K562 (cell line): ENCODE data around the gene SZT2. TPM values are rescaled to one million over a fixed set of nuclear protein-coding genes. Genes with fewer than 3 reads are reported as not detected.

ENCODE experiments used
- BACH1 ChIP-seq: fragments of 200-800 bp; sonication (Bioruptor generic); IDR thresholded peaks from 2 replicates; pipeline ENCODE4 v1.6.1; 2016; ENCODE audit warnings: missing genetic modification characterization, missing compliant biosample characterization
- CBFA2T3 ChIP-seq: fragments of 450-650 bp; IDR thresholded peaks from 2 replicates; pipeline ENCODE4 v1.6.1; 2017
- CBX1 ChIP-seq: sonication (generic); IDR thresholded peaks from 2 replicates; pipeline ENCODE4 v1.6.1; 2016; ENCODE audit warnings: antibody characterized with exemption, low read depth, mild to moderate bottlenecking
- CEBPG ChIP-seq, 3 experiments: fragments of 200-800 bp in 1 of 3; sonication (Bioruptor generic) in 1 of 3; sonication (generic) in 1 of 3; formaldehyde crosslinking in 1 of 3; IDR thresholded peaks in 2 of 3; conservative IDR thresholded peaks in 1 of 3; 2 replicates each; pipeline versions ENCODE4 v1.6.1 to v1.8.0; 2016 to 2022; ENCODE audit warnings: missing compliant biosample characterization in 2 of 3, missing genetic modification characterization in 2 of 3, mild to moderate bottlenecking in 1 of 3, missing genetic modification reagents in 1 of 3
- CHD2 ChIP-seq: IDR thresholded peaks from 2 replicates; pipeline ENCODE4 v1.6.1; 2011; ENCODE audit warnings: low read depth, low read length
- ESRRB ChIP-seq: fragments of 250-450 bp; sonication (Bioruptor Pico); IDR thresholded peaks from 2 replicates; pipeline ENCODE4 v1.5.0; 2020; ENCODE audit warnings: mild to moderate bottlenecking, moderate library complexity, borderline replicate concordance
- HMGN3 ChIP-seq: IDR thresholded peaks from 2 replicates; pipeline ENCODE4 v1.6.1; 2011; ENCODE audit warnings: borderline replicate concordance, low read depth, mild to moderate bottlenecking, mixed read lengths, low read length; ENCODE audit not compliant: insufficient read length; ENCODE audit errors: extremely low read depth
- MXI1 ChIP-seq: IDR thresholded peaks from 2 replicates; pipeline ENCODE4 v1.6.1; 2011; ENCODE audit warnings: low read depth, mild to moderate bottlenecking, improper control_type of control experiment, low read length
- NFIC ChIP-seq: fragments of 450-650 bp; IDR thresholded peaks from 2 replicates; pipeline ENCODE4 v1.6.1; 2017; ENCODE audit warnings: mild to moderate bottlenecking, inconsistent platforms
- PHF21A ChIP-seq: fragments of 450-650 bp; IDR thresholded peaks from 2 replicates; pipeline ENCODE4 v1.6.1; 2017; ENCODE audit warnings: low read depth, borderline replicate concordance
- TAF1 ChIP-seq: IDR thresholded peaks from 2 replicates; pipeline ENCODE4 v1.6.1; 2011; ENCODE audit warnings: mild to moderate bottlenecking, low read length, moderate library complexity; ENCODE audit not compliant: insufficient read depth, control insufficient read depth, severe bottlenecking; ENCODE audit errors: extremely low read depth
- XRCC5 ChIP-seq: fragments of 200-400 bp; formaldehyde crosslinking; IDR thresholded peaks from 2 replicates; pipeline ENCODE4 v1.6.1; 2017; ENCODE audit warnings: low read depth, mild to moderate bottlenecking, low read length
- ZC3H8 ChIP-seq: fragments of 450-650 bp; IDR thresholded peaks from 2 replicates; pipeline ENCODE4 v1.6.1; 2017
- ZNF12 ChIP-seq: sonication (generic); formaldehyde crosslinking; IDR thresholded peaks from 2 replicates; pipeline ENCODE4 v1.4.0; 2020; ENCODE audit warnings: mild to moderate bottlenecking, missing genetic modification reagents
- ZNF175 ChIP-seq: fragments of 200-800 bp; sonication (Bioruptor generic); IDR thresholded peaks from 2 replicates; pipeline ENCODE4 v1.6.1; 2016; ENCODE audit warnings: low read depth, mild to moderate bottlenecking, missing genetic modification characterization, missing compliant biosample characterization
- polyA plus RNA-seq, 8 experiments: library from polyadenylated mRNA; depleted of rRNA in 4 of 8; stranded (reverse) in 5 of 8; unstranded in 3 of 8; fragments of >200 nt; fragmentation: Nextera tagmentation in 2 of 8; fragmentation: Illumina TruSeq in 1 of 8; extraction: Ambion mirVana in 2 of 8; extraction: Trizol in 1 of 8; gene quantifications; 2 replicates each; pipeline versions ENCODE4 v1.2.1 to v1.2.3, GENCODE V29; 2011 to 2014; ENCODE audit warnings: inconsistent platforms in 1 of 8, missing spikeins in 1 of 8
- total RNA-seq, 7 experiments: library from RNA; depleted of rRNA in 6 of 7; stranded (reverse); fragments of >200 nt in 6 of 7; fragmentation: Illumina TruSeq in 2 of 7; extraction: Trizol in 2 of 7; gene quantifications; 2 replicates each; pipeline versions ENCODE4 v1.2.1 to v1.2.3, GENCODE V29; 2011 to 2021; ENCODE audit warnings: low replicate concordance in 1 of 7
- TF ChIP-seq, protein P1 (sequence below), 2 experiments: fragments of 150-350 bp in 1 of 2; IDR thresholded peaks; 2 replicates each; pipeline ENCODE4 v1.6.1; 2012 to 2016; ENCODE audit warnings: low read depth in 2 of 2, low read length in 2 of 2, mild to moderate bottlenecking in 1 of 2, moderate library complexity in 1 of 2
- TF ChIP-seq, protein P2 (sequence below): sonication (generic); formaldehyde crosslinking; IDR thresholded peaks from 2 replicates; pipeline ENCODE4 v1.4.0; 2020; ENCODE audit warnings: mild to moderate bottlenecking, missing genetic modification reagents
- TF ChIP-seq, protein P3 (sequence below): fragments of 450-650 bp; IDR thresholded peaks from 2 replicates; pipeline ENCODE4 v1.6.1; 2016; ENCODE audit warnings: mild to moderate bottlenecking
- TF ChIP-seq, protein P4 (sequence below): sonication (generic); formaldehyde crosslinking; IDR thresholded peaks from 2 replicates; pipeline ENCODE4 v1.8.1; 2022; ENCODE audit warnings: missing genetic modification reagents

Gene SZT2
- total and polyA plus RNA-seq, 9 of the 15 experiments (the other 6 are each of a cell fraction or from before 2014, with no cell fraction given) = 0.88 to 31.0 (median 12.8) TPM

DNA sequence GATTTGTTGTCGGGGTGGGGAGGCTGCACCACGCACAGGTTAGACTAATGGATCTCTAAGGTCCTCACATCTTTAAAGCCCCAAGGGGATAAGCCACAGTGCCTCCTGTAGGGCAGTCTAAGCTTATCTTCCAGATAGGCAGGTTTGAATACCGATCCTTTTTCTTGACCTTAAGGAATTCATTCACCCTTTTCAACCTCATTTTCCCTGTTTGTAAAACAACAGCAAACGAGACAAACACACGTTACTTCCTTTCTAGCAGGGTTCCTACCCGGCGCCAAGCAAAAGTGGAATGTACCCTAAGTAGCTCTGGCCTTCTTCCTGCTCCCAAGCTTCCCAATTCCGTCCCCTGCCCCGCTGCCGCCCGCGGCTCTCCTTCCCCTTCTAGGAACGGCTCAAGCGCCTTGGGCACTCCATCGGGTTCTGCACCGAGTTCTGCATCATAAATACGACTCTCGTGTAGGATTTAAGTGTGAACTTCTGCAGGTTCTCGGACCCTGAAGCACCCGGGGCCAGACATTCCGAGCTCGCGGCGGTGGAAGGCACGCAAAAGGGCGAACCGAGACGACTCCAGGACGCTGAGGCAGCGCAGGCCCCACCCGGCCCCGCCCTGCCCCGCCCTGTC, 31.5 kb upstream of the SZT2 start (continued):
- TF ChIP-seq, protein P1, sequence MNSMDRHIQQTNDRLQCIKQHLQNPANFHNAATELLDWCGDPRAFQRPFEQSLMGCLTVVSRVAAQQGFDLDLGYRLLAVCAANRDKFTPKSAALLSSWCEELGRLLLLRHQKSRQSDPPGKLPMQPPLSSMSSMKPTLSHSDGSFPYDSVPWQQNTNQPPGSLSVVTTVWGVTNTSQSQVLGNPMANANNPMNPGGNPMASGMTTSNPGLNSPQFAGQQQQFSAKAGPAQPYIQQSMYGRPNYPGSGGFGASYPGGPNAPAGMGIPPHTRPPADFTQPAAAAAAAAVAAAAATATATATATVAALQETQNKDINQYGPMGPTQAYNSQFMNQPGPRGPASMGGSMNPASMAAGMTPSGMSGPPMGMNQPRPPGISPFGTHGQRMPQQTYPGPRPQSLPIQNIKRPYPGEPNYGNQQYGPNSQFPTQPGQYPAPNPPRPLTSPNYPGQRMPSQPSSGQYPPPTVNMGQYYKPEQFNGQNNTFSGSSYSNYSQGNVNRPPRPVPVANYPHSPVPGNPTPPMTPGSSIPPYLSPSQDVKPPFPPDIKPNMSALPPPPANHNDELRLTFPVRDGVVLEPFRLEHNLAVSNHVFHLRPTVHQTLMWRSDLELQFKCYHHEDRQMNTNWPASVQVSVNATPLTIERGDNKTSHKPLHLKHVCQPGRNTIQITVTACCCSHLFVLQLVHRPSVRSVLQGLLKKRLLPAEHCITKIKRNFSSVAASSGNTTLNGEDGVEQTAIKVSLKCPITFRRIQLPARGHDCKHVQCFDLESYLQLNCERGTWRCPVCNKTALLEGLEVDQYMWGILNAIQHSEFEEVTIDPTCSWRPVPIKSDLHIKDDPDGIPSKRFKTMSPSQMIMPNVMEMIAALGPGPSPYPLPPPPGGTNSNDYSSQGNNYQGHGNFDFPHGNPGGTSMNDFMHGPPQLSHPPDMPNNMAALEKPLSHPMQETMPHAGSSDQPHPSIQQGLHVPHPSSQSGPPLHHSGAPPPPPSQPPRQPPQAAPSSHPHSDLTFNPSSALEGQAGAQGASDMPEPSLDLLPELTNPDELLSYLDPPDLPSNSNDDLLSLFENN (IDR thresholded peaks at IDR 0.05; ENCODE audit: low read depth in 2 of 2, low read length in 2 of 2) = peak in 1 of 2 experiments; percentile 37; a peak in 1 of 4 replicates
- no peak for TF ChIP-seq ZNF175 (CRISPR knock-in tag)
- no peak for TF ChIP-seq ESRRB (CRISPR knock-in tag)
- TF ChIP-seq XRCC5 = no peak
- no peak for TF ChIP-seq CBX1
- no peak for TF ChIP-seq MXI1
- TF ChIP-seq CEBPG (CRISPR knock-in tag; IDR thresholded peaks at IDR 0.05) = no peak
- TF ChIP-seq CEBPG (tag; conservative IDR thresholded peaks at IDR 0.05 in 1 of 2, IDR thresholded peaks at IDR 0.05 in 1 of 2) = no peak
- TF ChIP-seq ZC3H8 = no peak
- TF ChIP-seq PHF21A = no peak
- TF ChIP-seq TAF1 = no peak
- TF ChIP-seq HMGN3 = peak; percentile 4
- TF ChIP-seq BACH1 (tag) = no peak
- no peak for TF ChIP-seq CBFA2T3
- TF ChIP-seq, protein P2, sequence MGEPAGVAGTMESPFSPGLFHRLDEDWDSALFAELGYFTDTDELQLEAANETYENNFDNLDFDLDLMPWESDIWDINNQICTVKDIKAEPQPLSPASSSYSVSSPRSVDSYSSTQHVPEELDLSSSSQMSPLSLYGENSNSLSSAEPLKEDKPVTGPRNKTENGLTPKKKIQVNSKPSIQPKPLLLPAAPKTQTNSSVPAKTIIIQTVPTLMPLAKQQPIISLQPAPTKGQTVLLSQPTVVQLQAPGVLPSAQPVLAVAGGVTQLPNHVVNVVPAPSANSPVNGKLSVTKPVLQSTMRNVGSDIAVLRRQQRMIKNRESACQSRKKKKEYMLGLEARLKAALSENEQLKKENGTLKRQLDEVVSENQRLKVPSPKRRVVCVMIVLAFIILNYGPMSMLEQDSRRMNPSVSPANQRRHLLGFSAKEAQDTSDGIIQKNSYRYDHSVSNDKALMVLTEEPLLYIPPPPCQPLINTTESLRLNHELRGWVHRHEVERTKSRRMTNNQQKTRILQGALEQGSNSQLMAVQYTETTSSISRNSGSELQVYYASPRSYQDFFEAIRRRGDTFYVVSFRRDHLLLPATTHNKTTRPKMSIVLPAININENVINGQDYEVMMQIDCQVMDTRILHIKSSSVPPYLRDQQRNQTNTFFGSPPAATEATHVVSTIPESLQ = peak; percentile 79
- TF ChIP-seq CHD2 = no peak
- no peak; the same call in 1 of the 2 replicates for TF ChIP-seq ZNF12 (CRISPR knock-in tag)
- TF ChIP-seq, protein P3, sequence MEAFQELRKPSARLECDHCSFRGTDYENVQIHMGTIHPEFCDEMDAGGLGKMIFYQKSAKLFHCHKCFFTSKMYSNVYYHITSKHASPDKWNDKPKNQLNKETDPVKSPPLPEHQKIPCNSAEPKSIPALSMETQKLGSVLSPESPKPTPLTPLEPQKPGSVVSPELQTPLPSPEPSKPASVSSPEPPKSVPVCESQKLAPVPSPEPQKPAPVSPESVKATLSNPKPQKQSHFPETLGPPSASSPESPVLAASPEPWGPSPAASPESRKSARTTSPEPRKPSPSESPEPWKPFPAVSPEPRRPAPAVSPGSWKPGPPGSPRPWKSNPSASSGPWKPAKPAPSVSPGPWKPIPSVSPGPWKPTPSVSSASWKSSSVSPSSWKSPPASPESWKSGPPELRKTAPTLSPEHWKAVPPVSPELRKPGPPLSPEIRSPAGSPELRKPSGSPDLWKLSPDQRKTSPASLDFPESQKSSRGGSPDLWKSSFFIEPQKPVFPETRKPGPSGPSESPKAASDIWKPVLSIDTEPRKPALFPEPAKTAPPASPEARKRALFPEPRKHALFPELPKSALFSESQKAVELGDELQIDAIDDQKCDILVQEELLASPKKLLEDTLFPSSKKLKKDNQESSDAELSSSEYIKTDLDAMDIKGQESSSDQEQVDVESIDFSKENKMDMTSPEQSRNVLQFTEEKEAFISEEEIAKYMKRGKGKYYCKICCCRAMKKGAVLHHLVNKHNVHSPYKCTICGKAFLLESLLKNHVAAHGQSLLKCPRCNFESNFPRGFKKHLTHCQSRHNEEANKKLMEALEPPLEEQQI = no peak
- TF ChIP-seq NFIC = peak; percentile 19; the same call in 1 of the 2 replicates
- TF ChIP-seq, protein P4, sequence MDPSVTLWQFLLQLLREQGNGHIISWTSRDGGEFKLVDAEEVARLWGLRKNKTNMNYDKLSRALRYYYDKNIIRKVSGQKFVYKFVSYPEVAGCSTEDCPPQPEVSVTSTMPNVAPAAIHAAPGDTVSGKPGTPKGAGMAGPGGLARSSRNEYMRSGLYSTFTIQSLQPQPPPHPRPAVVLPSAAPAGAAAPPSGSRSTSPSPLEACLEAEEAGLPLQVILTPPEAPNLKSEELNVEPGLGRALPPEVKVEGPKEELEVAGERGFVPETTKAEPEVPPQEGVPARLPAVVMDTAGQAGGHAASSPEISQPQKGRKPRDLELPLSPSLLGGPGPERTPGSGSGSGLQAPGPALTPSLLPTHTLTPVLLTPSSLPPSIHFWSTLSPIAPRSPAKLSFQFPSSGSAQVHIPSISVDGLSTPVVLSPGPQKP = no peak
